Measurements from ENCODE around the gene NRF1. TPM values are rescaled to one million over a fixed set of nuclear protein-coding genes. Genes with fewer than 3 reads are reported as not detected.
"Not testable (repeated sequence)": the region's sequence is repeated elsewhere in the genome, so short reads cannot be mapped to it uniquely, and the experiment has no call there.

The NRF1 gene
- total RNA-seq, 1 donor from 2014 or later: 28.9 TPM

- intact Hi-C loops (cut with micrococcal nuclease): loop anchor here (2.0 kb wide), 1 partner anchor 170 kb away; the partner anchor contains the start of gene NRF1
Observed at GRCh38 chr7:129780257-129780973, 168.9 kb downstream of the NRF1 start.

GRCh38 chr7:129780974-129781927, 169.7 kb downstream of the NRF1 start:
- intact Hi-C loops (cut with micrococcal nuclease): loop anchor here (2.0 kb wide), 1 partner anchor 170 kb away; the partner anchor contains the start of gene NRF1

GRCh38 chr7:129781928-129782817, 170.7 kb downstream of the NRF1 start:
- intact Hi-C loops (cut with micrococcal nuclease): loop anchor here (2.0 kb wide), 1 partner anchor 171 kb away; the partner anchor contains the start of gene NRF1

- intact Hi-C loops (cut with micrococcal nuclease): no loop called here
Observed at GRCh38 chr7:129782818-129783583, 171.5 kb downstream of the NRF1 start.

GRCh38 chr7:129783584-129783919, 172.0 kb downstream of the NRF1 start:
- intact Hi-C loops (cut with micrococcal nuclease): no loop called here

GRCh38 chr7:129784437-129784782, 172.9 kb downstream of the NRF1 start:
- intact Hi-C loops (cut with micrococcal nuclease): no loop called here

DNA sequence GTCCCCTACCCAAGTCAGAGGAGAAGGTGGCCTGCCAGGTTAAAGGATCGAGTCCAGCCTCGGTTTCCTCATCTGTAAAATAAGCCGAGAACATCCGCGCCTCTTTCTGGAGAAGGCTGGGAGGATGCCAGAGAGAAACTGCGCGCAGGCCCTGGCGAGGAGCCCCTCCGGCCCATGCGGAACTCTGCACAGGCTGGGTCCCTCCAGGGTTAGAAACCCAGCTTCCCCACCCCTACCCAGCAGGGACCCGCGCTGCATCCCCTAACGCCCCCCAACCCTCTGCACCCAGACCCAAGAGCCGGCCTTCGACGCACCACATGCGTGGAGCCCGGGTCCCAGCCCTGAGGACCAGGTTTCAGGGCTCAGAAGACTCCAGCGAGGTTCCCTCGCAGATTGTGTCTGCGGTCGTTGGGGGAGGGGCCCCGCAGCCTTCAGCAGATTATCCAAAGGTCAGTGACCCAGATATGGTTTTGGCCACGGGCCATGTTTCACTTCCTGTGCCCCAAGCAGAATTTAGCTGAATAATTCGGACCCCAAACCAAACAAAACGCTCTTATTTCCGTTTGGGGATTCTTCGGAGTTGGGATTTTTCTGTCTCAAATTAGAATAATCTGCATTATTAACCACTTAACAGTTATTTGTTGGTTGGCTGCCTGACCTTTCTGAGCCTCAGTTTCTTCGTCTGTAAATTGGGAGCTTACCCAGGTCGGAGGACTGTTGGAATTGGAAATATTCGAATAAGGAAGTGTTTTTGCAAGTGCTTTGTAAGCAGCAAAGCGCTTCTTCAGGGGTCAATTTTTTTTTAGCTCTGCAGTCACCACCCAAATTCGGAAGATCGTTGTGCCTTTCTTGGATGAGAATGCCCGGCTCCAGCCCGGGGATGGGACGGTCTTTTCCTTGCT, 173.5 kb downstream of the NRF1 start:
- intact Hi-C loops (cut with micrococcal nuclease): no loop called here

DNA sequence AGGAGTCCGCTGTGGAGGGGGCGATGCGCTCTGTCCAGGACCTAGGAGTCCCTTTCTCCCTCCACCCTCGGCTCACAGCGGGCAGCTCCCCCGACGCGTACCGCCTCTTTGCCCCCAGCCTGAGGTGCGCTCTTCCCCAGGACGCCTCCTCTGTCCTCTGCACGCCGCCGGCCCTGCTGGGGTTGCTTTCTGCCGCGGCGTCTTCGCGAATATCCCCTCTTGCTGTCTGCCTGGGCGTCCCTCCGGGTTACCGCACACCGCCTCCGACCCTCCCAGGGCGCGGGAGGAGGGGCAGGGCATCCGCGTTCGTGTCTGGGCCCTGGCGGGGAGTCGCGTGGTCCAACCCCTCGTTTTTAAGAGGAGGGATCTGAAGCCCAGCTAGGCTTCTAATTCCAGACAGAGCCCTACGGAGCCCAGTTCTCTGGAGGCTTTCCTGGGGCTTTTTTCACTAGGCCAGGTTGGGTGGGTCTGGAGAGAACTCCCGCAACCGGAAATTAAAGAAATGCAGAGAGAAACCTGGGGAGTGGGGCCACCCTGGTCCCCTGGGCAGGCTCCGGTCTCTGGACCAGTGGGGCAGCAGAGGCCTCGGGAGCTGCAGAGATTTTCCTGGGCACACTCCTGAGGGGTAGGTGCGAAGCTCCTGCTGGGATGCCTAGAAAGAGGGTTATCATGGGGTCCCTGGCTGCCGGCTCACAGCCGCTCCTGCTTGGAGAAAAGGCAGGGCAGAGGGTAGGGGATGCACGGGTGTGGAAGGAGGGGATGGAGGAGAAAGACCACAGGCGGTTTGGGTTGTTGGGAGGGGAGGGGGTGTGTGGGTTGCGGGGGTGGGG, 174.4 kb downstream of the NRF1 start:
- intact Hi-C loops (cut with micrococcal nuclease): no loop called here

- intact Hi-C loops (cut with micrococcal nuclease): no loop called here
Observed at GRCh38 chr7:129786825-129787563, 175.5 kb downstream of the NRF1 start.

- intact Hi-C loops (cut with micrococcal nuclease): no loop called here
Observed at GRCh38 chr7:129789000-129789399, 177.5 kb downstream of the NRF1 start.

GRCh38 chr7:129789652-129790051, 178.1 kb downstream of the NRF1 start:
- intact Hi-C loops (cut with micrococcal nuclease): no loop called here

DNA sequence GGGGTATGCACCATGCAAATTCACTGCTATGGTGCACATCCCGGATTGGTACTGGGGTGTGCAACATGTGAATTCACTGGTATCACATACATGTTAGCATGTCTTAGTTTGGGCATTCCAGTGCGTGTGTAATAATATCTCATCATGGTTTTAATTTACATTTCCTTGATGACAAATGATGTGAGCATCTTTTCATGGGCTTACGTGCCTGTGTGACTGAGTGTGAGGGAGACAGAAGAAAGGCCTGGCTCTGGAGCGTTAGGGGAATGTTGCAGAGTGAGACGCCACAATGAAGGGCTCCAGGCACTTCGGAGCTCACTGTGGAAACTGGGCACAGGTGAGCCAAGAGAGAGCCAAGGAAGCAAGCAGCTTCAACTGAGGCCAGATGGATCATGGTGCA, 178.6 kb downstream of the NRF1 start:
- intact Hi-C loops (cut with micrococcal nuclease): no loop called here

- intact Hi-C loops (cut with micrococcal nuclease): no loop called here
Observed at GRCh38 chr7:129792721-129793120, 181.2 kb downstream of the NRF1 start.

DNA sequence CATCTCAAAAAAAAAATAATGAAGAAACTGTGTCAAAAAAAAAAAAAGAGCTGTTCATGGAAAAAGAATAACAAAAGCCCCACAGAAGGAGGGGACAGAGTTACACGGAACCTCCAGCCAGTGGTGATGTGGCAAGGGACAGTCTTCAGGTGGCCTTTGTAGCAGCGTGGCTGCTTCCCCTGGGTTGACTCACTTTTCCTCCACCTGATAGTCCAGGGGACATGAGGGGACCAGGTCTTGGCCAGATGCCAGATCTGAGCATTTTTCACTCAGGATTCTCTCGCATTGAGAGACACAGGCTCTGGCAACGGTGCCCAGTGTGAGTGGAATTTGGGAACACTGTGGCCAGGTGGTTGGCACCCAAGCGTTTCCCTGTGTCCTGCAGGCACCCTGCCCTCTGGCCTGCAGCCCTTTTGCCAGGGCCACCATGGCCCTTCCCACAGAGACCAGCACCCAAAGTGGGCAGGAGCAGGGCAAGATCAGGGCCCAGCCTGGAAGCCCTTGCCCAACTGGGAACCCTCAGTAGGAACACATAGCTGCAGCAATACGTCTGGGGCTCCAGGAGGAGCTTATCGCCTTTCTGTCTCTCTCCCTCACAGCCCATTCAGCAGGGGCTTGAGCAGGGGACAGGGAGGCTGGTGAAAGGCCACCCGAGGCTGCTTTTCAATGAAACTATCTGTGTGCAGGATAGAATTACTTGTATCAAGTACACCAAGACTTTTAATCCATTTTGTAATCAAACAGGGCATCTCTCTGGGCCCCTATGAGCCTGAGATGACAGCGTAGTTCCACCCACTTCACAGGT, 182.2 kb downstream of the NRF1 start:
- intact Hi-C loops (cut with micrococcal nuclease): no loop called here

DNA sequence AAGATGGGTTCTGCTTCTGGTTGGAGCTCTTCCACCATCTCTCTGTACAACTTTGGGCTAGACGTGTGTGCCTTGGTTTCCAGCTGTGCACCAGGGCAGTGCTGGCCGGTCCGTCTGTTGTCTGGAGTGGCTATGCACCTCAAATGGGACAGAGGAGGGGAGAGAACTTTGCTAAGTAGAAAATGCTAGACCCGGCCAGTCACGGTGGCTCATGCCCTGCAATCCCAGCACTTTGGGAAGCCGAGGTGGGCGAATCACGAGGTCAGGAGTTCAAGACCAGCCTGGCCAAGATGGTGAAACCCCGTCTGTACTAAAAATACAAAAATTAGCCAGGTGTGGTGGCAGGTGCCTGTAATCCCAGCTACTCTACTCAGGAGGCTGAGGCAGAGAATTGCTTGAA, 182.9 kb downstream of the NRF1 start:
- intact Hi-C loops (cut with micrococcal nuclease): not testable (repeated sequence)

DNA sequence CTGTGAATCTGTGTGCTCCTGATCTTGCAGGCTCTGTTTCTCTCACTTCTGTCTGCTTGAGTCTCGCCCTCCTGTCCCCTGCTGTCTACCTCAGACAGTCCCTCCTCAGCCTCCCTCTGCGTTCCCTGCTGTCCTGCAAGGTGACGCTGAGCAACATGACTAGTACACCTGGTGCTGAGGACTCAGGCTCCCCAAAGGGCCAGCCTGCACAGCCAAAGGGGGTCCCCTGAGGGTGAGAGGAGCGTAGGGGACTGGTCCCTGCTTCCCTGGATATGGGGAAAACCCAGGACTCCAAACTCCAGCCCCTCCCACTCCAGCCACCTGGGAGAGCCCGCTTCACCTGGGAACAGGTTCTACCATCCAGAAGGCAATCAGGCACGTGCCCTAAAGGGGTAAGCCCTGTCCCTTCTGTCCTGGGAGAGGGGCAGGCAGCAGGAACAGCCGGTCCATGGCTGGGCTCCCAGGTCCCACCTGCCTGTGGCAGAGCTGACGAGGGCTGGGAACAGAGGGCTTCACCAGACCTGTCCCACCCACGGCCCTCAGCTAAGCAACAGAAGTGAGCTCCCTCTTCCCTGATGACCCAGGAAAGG, 184.8 kb downstream of the NRF1 start:
- intact Hi-C loops (cut with micrococcal nuclease): no loop called here
